Neural cell (in vitro differentiated cells): Measurements from ENCODE around the gene RALA. TPM values are rescaled to one million over a fixed set of nuclear protein-coding genes. Genes with fewer than 3 reads are reported as not detected.

Experiments
- H2AFZ ChIP-seq: fragments of 200-600, 300-800 bp; sonication (generic), shearing (Covaris generic); 2 replicates; pipeline ENCODE4 v1.6.0; 2014; ENCODE audit warnings: low read depth, mild to moderate bottlenecking, antibody characterized with exemption, low read length, moderate library complexity
- H3F3A ChIP-seq: fragments of 200-600 bp; shearing (Covaris generic); 2 replicates; pipeline ENCODE4 v1.6.1; 2016; ENCODE audit warnings: mild to moderate bottlenecking, moderate library complexity, mixed read lengths, antibody characterized with exemption, low read length; ENCODE audit not compliant: insufficient read depth, poor library complexity, severe bottlenecking
- H3K27ac ChIP-seq: fragments of 200-600, 300-800 bp; sonication (generic), shearing (Covaris generic); 2 replicates; pipeline ENCODE4 v1.5.1; 2014; ENCODE audit warnings: mild to moderate bottlenecking, low read length, moderate library complexity
- H3K27me3 ChIP-seq: fragments of 300-800, 200-600 bp; sonication (generic), shearing (Covaris generic); 2 replicates; pipeline ENCODE4 v1.6.0; 2014; ENCODE audit warnings: mild to moderate bottlenecking, low read depth, low read length, moderate library complexity; ENCODE audit not compliant: insufficient read depth
- H3K36me3 ChIP-seq: fragments of 300-800, 200-600 bp; sonication (generic), shearing (Covaris generic); 2 replicates; pipeline ENCODE4 v1.5.1; 2014; ENCODE audit warnings: mild to moderate bottlenecking, antibody characterized with exemption, low read length, moderate library complexity; ENCODE audit not compliant: insufficient read depth
- H3K4me2 ChIP-seq: fragments of 300-800, 200-600 bp; sonication (generic), shearing (Covaris generic); 2 replicates; pipeline ENCODE4 v1.6.0; 2014; ENCODE audit warnings: mild to moderate bottlenecking, low read length
- H3K4me3 ChIP-seq: fragments of 300-800, 200-600 bp; sonication (generic), shearing (Covaris generic); 2 replicates; pipeline ENCODE4 v1.5.1; 2014; ENCODE audit warnings: mild to moderate bottlenecking, low read length, moderate library complexity
- H3K79me2 ChIP-seq: fragments of 200-600 bp; shearing (Covaris generic); replicated peaks from 2 replicates; pipeline ENCODE4 v1.6.0; 2014; ENCODE audit warnings: mild to moderate bottlenecking, low read length, moderate library complexity; ENCODE audit not compliant: insufficient read depth
- H3K9ac ChIP-seq: fragments of 300-800, 200-600 bp; sonication (generic), shearing (Covaris generic); 2 replicates; pipeline ENCODE4 v1.6.1; 2016; ENCODE audit warnings: mild to moderate bottlenecking, low read length, mixed read lengths
- H3K9me2 ChIP-seq: fragments of 200-600 bp; shearing (Covaris generic); 2 replicates; pipeline ENCODE4 v1.6.1; 2016; ENCODE audit warnings: mild to moderate bottlenecking, low read length, mixed read lengths; ENCODE audit not compliant: insufficient read depth
- H3K9me3 ChIP-seq: fragments of 200-600, 300-800 bp; sonication (generic), shearing (Covaris generic); 2 replicates; pipeline ENCODE4 v1.6.1; 2016; ENCODE audit warnings: mild to moderate bottlenecking, mixed run types, low read length, moderate library complexity, mixed read lengths
- H4K20me1 ChIP-seq: fragments of 200-600 bp; shearing (Covaris generic); 2 replicates; pipeline ENCODE4 v1.6.1; 2016; ENCODE audit warnings: mild to moderate bottlenecking, mixed run types; ENCODE audit not compliant: insufficient read depth
- CTCF ChIP-seq: fragments of 450-650 bp; IDR thresholded peaks from 2 replicates; pipeline ENCODE4 v1.5.1; 2014; ENCODE audit warnings: antibody characterized with exemption, mild to moderate bottlenecking, moderate library complexity; ENCODE audit not compliant: poor library complexity, severe bottlenecking
- EP300 ChIP-seq: fragments of 450-650 bp; conservative IDR thresholded peaks from 2 replicates; pipeline ENCODE4 v1.6.1; 2014; ENCODE audit warnings: antibody characterized with exemption, mild to moderate bottlenecking, moderate library complexity; ENCODE audit not compliant: poor library complexity, severe bottlenecking
- EZH2 ChIP-seq: fragments of 200-600, 300-800 bp; shearing (Covaris generic), sonication (generic); IDR thresholded peaks from 2 replicates; pipeline ENCODE4 v1.6.1; 2014; ENCODE audit warnings: antibody characterized with exemption, low read length, borderline replicate concordance, mild to moderate bottlenecking; ENCODE audit not compliant: insufficient read depth, poor library complexity, severe bottlenecking
- MXI1 ChIP-seq: fragments of 450-650 bp; conservative IDR thresholded peaks from 2 replicates; pipeline ENCODE4 v1.6.1; 2014; ENCODE audit warnings: antibody characterized with exemption, mild to moderate bottlenecking; ENCODE audit not compliant: poor library complexity, severe bottlenecking
- POLR2AphosphoS5 ChIP-seq: IDR thresholded peaks from 2 replicates; pipeline ENCODE4 v1.6.1; 2012
- RAD21 ChIP-seq: fragments of 450-650 bp; conservative IDR thresholded peaks from 2 replicates; pipeline ENCODE4 v1.6.1; 2014; ENCODE audit warnings: antibody characterized with exemption, mild to moderate bottlenecking, moderate library complexity
- REST ChIP-seq: IDR thresholded peaks from 2 replicates; pipeline ENCODE4 v1.6.1; 2012; ENCODE audit warnings: borderline replicate concordance
- SMC3 ChIP-seq: fragments of 450-650 bp; conservative IDR thresholded peaks from 2 replicates; pipeline ENCODE4 v1.6.1; 2014; ENCODE audit warnings: antibody characterized with exemption, mild to moderate bottlenecking, moderate library complexity; ENCODE audit not compliant: poor library complexity
- TAF1 ChIP-seq: IDR thresholded peaks from 2 replicates; pipeline ENCODE4 v1.6.1; 2012; ENCODE audit warnings: low read depth
- polyA plus RNA-seq: library from polyadenylated mRNA; depleted of rRNA; stranded (reverse); fragments of >200 nt; gene quantifications from 2 replicates; pipeline ENCODE4 v1.2.3, GENCODE V29; 2014

The RALA gene
- polyA plus RNA-seq, 1 donor from 2014 or later = 36.2 TPM

GRCh38 chr7:39720586-39720985, 97.2 kb downstream of the RALA start:
- no peak overlapping the region for H3K4me2 ChIP-seq
- H3K27ac ChIP-seq = no peak overlapping the region
- H3K4me3 ChIP-seq = no peak overlapping the region
- no peaks in the 10 kb centered on the region for H3F3A ChIP-seq
- peaks cover 3% of the 10 kb centered on the region for H3K9me3 ChIP-seq
- no peaks in the 10 kb centered on the region for H3K27me3 ChIP-seq
- H3K36me3 ChIP-seq = no peaks in the 10 kb centered on the region
- no peak overlapping the region for H2AFZ ChIP-seq
- H3K79me2 ChIP-seq = no peaks in the 10 kb centered on the region
- TF ChIP-seq EZH2 = no peak
- no peak for TF ChIP-seq TAF1
- no peak for TF ChIP-seq CTCF
- TF ChIP-seq SMC3 = no peak
- no peak for TF ChIP-seq REST
- TF ChIP-seq EP300 = no peak
- TF ChIP-seq POLR2AphosphoS5 = no peak
- TF ChIP-seq RAD21 = no peak
- no peak for TF ChIP-seq MXI1
- no peak overlapping the region for H3K9ac ChIP-seq
- H3K9me2 ChIP-seq = no peaks in the 10 kb centered on the region
- H4K20me1 ChIP-seq = no peaks in the 10 kb centered on the region

GRCh38 chr7:39721345-39721744, 98.0 kb downstream of the RALA start:
- Histone ChIP-seq H3K79me2 (no peaks in the 10 kb centered on the region), H3K4me3 (no peak overlapping the region), H3K9me3 (no peaks in the 10 kb centered on the region), H3K36me3 (no peaks in the 10 kb centered on the region), H3K9ac (no peak overlapping the region), H3K27me3 (no peaks in the 10 kb centered on the region), H3F3A (no peaks in the 10 kb centered on the region), H3K9me2 (no peaks in the 10 kb centered on the region), H3K27ac (no peak overlapping the region), H2AFZ (no peak overlapping the region), H3K4me2 (no peak overlapping the region), H4K20me1 (no peaks in the 10 kb centered on the region)
- TF ChIP-seq REST = no peak
